Measurements from ENCODE around the gene STX11.

Gene STX11

GRCh38 chr6:144148886-144149285 is 1.4 kb upstream of the STX11 start:
- no peak overlapping the region for H3K4me3 ChIP-seq (ENCODE audit: low read length)
- DNase-seq (ENCODE audit: low read depth) = no peak
- TF ChIP-seq CTCF (conservative IDR thresholded peaks at IDR 0.05; ENCODE audit: low read depth, low read length) = no peak

GRCh38 chr6:144149558-144149893 is 791 bp upstream of the STX11 start:
- TF ChIP-seq CTCF (conservative IDR thresholded peaks at IDR 0.05; ENCODE audit: low read depth, low read length) = no peak
- no peak for DNase-seq (ENCODE audit: low read depth)
- peak overlapping the region; percentile 63 for H3K4me3 ChIP-seq (ENCODE audit: low read length)

GRCh38 chr6:144150710-144151657 is 667 bp downstream of the STX11 start:
- TF ChIP-seq CTCF (conservative IDR thresholded peaks at IDR 0.05; ENCODE audit: low read depth, low read length) = peak; percentile 39
- DNase-seq (ENCODE audit: low read depth) = no peak
- peak overlapping the region; percentile 63 for H3K4me3 ChIP-seq (ENCODE audit: low read length)

GRCh38 chr6:144152334-144152900 is 2.1 kb downstream of the STX11 start:
- no peak overlapping the region for H3K4me3 ChIP-seq (ENCODE audit: low read length)
- no peak for DNase-seq (ENCODE audit: low read depth)
- no peak for TF ChIP-seq CTCF (conservative IDR thresholded peaks at IDR 0.05; ENCODE audit: low read depth, low read length)

GRCh38 chr6:144153260-144153659 is 2.9 kb downstream of the STX11 start:
- H3K4me3 ChIP-seq (ENCODE audit: low read length) = no peak overlapping the region
- no peak for DNase-seq (ENCODE audit: low read depth)
- no peak for TF ChIP-seq CTCF (conservative IDR thresholded peaks at IDR 0.05; ENCODE audit: low read depth, low read length)

GRCh38 chr6:144153971-144154370 is 3.7 kb downstream of the STX11 start:
- no peak for DNase-seq (ENCODE audit: low read depth)
- H3K4me3 ChIP-seq (ENCODE audit: low read length) = no peak overlapping the region
- no peak for TF ChIP-seq CTCF (conservative IDR thresholded peaks at IDR 0.05; ENCODE audit: low read depth, low read length)

- TF ChIP-seq CTCF (conservative IDR thresholded peaks at IDR 0.05; ENCODE audit: low read depth, low read length) = no peak
- no peak overlapping the region for H3K4me3 ChIP-seq (ENCODE audit: low read length)
- no peak for DNase-seq (ENCODE audit: low read depth)
Measured at GRCh38 chr6:144155529-144155928, 5.2 kb downstream of the STX11 start.

Measured in retinal pigment epithelial cell (primary cell).